ENCODE data around the gene ADAMTSL3.

ADAMTSL3 gene

GRCh38 chr15:83927704-83928391 lies 273.9 kb downstream of the ADAMTSL3 start:
- no peak for TF ChIP-seq FOXP2 (optimal IDR thresholded peaks at IDR 0.05; ENCODE audit: borderline replicate concordance, extremely low read depth, extremely low read length, insufficient read depth)
- no peak for TF ChIP-seq SIN3A (IDR thresholded peaks at IDR 0.05; ENCODE audit: borderline replicate concordance, insufficient read depth, low read length)
- TF ChIP-seq TAF1 (IDR thresholded peaks at IDR 0.05; ENCODE audit: borderline replicate concordance, insufficient read depth, low read length) = no peak
- TF ChIP-seq POLR2AphosphoS5 (IDR thresholded peaks at IDR 0.05; ENCODE audit: low read depth, low read length) = no peak
- no peak for TF ChIP-seq REST (IDR thresholded peaks at IDR 0.05; ENCODE audit: insufficient read depth in 1 of 2, low read depth in 2 of 2, low read length in 2 of 2)

- TF ChIP-seq SIN3A (IDR thresholded peaks at IDR 0.05; ENCODE audit: borderline replicate concordance, insufficient read depth, low read length) (no peak), TAF1 (IDR thresholded peaks at IDR 0.05; ENCODE audit: borderline replicate concordance, insufficient read depth, low read length) (no peak), POLR2AphosphoS5 (IDR thresholded peaks at IDR 0.05; ENCODE audit: low read depth, low read length) (no peak), REST (IDR thresholded peaks at IDR 0.05; ENCODE audit: insufficient read depth in 1 of 2, low read depth in 2 of 2, low read length in 2 of 2) (no peak), FOXP2 (optimal IDR thresholded peaks at IDR 0.05; ENCODE audit: borderline replicate concordance, extremely low read depth, extremely low read length, insufficient read depth) (no peak)
Observed at GRCh38 chr15:83928392-83928734, 274.4 kb downstream of the ADAMTSL3 start.

- no peak for TF ChIP-seq SIN3A (IDR thresholded peaks at IDR 0.05; ENCODE audit: borderline replicate concordance, insufficient read depth, low read length)
- no peak for TF ChIP-seq TAF1 (IDR thresholded peaks at IDR 0.05; ENCODE audit: borderline replicate concordance, insufficient read depth, low read length)
- TF ChIP-seq REST (IDR thresholded peaks at IDR 0.05; ENCODE audit: insufficient read depth in 1 of 2, low read depth in 2 of 2, low read length in 2 of 2) = no peak
- TF ChIP-seq POLR2AphosphoS5 (IDR thresholded peaks at IDR 0.05; ENCODE audit: low read depth, low read length) = no peak
- TF ChIP-seq FOXP2 (optimal IDR thresholded peaks at IDR 0.05; ENCODE audit: borderline replicate concordance, extremely low read depth, extremely low read length, insufficient read depth) = no peak
Observed at GRCh38 chr15:83928878-83929418, 275.0 kb downstream of the ADAMTSL3 start.

GRCh38 chr15:83929619-83930018 lies 275.7 kb downstream of the ADAMTSL3 start:
- TF ChIP-seq REST (IDR thresholded peaks at IDR 0.05; ENCODE audit: insufficient read depth in 1 of 2, low read depth in 2 of 2, low read length in 2 of 2) (no peak), FOXP2 (optimal IDR thresholded peaks at IDR 0.05; ENCODE audit: borderline replicate concordance, extremely low read depth, extremely low read length, insufficient read depth) (no peak), TAF1 (IDR thresholded peaks at IDR 0.05; ENCODE audit: borderline replicate concordance, insufficient read depth, low read length) (no peak), SIN3A (IDR thresholded peaks at IDR 0.05; ENCODE audit: borderline replicate concordance, insufficient read depth, low read length) (no peak), POLR2AphosphoS5 (IDR thresholded peaks at IDR 0.05; ENCODE audit: low read depth, low read length) (no peak)

Data from PFSK-1 (cell line).